CD4-positive, alpha-beta T cell treated with Interleukin-12 subunit alpha and Interleukin-12 subunit beta, for 1 hour (primary cell): Measurements from ENCODE around the gene CLEC4E.
"Not testable (repeated sequence)": the region's sequence is repeated elsewhere in the genome, so short reads cannot be mapped to it uniquely, and the experiment has no call there.

ENCODE experiments used
- DNase-seq: peaks from one replicate; pipeline ENCODE4 v3.0.0-alpha.2; 2020

Gene CLEC4E

GRCh38 chr12:8540831-8541230 lies at the start of gene CLEC4E:
CLEC4E (minus strand) TSS chr12:8540905; CDS start chr12:8540797, 108 bp downstream.
- not testable (repeated sequence) for DNase-seq

- DNase-seq: no peak
Observed at GRCh38 chr12:8589679-8590078, 49.0 kb upstream of the CLEC4E start.

DNA sequence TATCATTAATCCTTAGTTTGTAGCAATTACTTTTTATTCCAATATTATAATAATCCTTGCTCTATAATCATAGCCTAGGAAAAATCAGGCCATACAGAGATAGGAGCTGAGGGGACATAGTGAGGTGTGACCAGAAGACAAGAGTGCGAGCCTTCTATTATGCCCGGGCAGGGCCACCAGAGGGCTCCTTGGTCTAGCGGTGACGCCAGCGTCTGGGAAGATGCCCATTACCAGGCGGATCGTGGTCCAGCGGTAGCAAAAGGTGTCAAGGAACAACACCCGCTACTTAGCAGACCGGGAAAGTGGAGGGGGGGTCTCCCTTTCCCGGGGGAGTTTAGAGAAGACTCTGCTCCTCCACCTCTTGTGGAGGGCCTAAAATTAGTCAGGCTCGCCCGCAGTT lies 43.8 kb upstream of the CLEC4E start:
- not testable (repeated sequence) for DNase-seq

DNA sequence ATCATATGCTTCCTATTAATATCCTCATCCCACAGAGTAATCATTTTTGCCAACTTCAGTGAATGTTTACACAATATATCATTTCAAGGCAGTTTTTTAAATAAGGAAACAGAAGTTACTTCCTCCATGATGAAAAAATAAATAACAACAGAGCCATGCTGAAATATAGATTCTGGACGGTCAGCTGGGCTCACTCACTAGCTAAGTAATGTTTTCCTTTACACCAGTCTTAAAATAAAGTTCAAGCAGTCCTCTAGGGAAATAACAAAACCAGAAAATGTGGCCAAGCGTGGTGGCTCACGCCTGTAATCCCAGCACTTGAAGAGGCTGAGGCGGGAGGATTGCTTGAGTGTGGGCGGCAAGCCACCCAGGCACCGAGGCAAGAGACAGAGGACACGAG lies 43.3 kb upstream of the CLEC4E start:
- no peak for DNase-seq

- DNase-seq: no peak
Observed at GRCh38 chr12:8581098-8581784, 40.5 kb upstream of the CLEC4E start.

- no peak for DNase-seq
Observed at GRCh38 chr12:8577879-8578278, 37.2 kb upstream of the CLEC4E start.

DNA sequence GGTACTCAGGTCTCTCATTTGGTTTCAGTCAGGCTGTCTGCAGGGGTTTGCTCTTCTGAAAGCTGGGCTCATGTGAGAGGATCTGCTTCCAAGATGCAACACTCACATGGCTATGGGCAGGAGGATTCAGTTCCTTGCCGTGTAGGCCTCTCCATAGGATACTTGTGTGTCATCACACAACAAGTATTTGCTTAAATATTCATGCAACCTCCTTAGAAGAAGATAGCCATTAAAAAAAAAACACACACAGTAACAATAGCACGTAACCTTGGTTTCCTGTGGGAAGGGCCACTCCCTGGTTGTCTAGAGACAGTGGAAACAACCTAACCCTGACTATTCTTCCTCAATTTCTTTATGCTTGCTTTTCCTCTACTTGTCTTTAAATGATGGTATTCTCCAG lies 31.8 kb upstream of the CLEC4E start:
- peak; percentile 30 for DNase-seq

DNA sequence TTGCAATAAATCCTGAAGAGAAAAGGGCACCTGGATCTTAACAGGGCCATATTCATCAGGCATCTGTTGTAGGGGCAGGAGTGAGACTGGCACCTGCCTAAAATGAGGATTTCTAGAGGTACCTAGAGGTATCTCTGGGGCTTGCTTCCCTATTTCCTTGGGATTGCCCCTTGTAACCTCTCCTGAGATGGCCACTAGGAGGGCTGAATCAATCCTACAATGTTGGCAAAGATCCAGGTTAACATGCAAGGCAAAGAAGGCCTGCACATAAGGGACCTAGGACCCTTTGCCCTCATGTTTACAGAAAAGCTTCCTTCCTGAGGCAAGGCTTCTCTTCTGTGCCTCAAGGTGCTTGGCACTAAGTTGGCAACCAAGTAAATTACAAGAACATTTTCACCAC lies 25.8 kb upstream of the CLEC4E start:
- DNase-seq: no peak

- not testable (repeated sequence) for DNase-seq
Observed at GRCh38 chr12:8566052-8566451, 25.3 kb upstream of the CLEC4E start.

GRCh38 chr12:8564656-8565055 lies 24.0 kb upstream of the CLEC4E start:
- no peak for DNase-seq

DNA sequence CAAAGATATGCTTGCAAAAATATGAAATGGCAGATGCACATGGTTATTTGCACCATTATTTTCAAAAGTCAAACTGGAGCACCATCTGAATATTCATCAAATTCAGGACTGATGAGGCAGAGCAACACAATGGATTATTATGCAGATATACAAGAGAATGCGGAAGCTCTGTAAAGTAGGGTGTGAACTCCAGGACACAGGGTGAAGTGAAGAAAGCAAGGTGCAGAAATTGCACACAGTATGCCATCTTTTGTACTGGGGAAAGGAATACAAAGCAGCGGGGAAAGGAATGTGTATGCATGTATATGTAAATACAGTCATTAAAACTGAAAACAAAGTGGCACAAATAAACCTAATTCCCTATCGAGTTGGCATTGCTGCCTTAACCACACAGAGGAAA lies 22.7 kb upstream of the CLEC4E start:
- no peak for DNase-seq

DNA sequence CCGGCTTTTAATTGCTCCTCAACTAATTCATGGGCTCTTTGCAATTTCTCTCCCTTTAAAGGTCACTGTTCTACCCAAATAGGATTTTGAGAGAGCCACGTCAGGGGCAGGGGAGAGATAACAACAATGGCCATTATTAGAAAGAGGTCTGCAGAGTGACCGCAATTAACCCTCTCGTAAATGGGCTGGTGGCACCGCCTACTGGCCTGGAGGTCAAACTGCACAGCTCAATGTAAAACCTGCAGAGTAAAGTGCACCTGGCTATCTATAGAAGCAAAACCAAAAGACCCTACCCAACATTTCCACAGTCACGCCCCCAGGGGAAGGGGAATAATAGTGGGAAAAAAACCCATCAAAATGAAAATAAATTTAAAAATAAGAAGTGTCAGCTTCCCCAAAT lies 21.6 kb upstream of the CLEC4E start:
- DNase-seq: no peak

DNA sequence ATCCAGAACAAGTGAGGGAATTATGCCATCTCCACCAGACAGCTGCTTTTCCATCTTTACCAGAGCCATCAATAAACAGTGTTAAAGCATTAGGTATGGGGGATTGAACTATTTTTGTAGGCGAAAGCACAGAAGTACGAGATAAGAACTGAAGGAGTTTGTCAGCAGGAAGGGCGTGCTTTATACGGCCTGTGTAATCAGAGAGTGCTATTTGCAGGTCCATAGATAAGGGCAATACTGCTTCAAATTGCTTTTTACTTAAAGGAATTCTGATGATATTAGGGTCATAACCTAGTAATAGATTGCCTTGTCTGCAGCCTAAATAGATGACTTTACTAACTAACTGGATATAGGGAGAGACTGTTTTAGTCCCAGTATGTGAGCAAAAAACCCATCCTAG lies 20.3 kb upstream of the CLEC4E start:
- DNase-seq: no peak

DNA sequence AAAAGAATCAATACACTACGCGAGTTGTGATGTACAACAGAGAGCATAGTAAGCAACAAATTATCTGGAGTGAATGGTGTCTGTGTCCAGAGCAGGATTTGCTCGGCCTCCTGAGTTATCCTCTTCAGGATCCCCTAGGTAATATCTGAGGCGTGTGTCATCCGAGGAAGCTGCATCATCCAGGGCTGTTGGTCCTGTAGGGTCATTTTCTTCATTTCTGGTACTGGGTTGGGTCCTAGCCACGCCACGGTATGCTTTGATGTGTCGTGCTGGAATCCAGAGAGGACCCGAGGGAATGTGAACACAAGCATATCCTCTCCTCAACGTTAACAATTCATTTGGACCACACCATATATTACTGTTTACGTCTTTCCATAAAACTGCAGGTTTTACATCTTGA lies 19.0 kb upstream of the CLEC4E start:
- DNase-seq: no peak

- DNase-seq: no peak
Observed at GRCh38 chr12:8556531-8557097, 15.9 kb upstream of the CLEC4E start.

DNA sequence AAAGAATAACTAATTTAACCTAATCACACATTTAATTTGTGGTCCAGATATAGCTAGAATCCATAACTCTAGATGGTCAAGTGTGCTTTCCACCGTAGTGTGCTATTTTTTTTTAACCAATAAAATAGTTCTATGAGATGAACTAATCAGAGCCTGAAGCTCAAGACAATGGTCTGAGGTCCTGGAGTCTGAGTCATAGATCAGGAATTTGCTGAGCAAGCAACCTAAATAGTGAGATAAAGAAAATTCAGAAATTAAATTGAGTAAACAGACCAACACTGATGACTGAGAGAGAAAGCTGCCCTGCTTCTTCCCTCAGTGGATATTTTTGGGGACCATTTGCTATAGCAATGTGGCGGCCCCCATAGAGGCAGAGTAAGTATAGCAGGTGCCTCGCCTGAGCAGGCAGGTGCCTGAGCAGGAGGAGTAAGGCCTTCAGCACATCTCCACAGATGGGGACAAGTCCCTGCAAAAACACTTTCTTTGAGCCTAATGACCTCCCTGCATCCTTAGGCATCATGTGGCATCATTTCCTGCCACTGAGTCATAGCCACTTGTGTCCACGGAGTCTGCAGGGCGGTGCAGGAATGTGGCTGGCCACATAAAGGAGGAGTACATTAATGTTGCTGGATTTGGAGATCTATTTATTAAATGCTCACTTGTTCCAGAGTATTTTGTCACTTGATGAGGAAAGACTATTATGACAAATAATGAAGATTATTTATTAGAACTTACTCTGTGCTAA lies 13.9 kb upstream of the CLEC4E start:
- no peak for DNase-seq

DNA sequence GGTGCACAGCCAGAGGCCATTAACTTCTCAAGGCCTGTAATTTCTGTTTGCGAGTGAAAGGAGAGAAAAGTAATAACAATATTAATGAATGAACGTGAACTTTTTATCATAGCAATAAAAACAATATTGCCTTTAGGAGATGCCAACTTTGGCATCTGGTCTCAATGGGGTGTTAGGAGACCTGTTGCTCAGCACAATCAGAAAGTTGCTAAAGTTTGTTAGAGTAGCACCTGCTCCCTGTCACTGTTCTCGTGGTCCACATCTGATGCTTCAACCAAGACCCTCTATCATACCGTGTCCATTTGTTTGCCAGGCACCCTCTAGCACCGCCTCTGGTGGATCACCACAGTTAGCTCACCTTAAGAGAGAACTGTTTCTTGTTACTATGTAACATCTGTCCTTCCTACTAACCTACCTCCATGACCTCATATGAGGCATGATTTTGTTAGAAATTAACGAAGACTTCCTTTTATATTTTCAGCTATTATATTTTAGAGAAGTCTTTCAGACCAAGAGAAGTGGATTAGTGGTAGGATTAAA lies 12.5 kb upstream of the CLEC4E start:
- no peak for DNase-seq

- DNase-seq: no peak
Observed at GRCh38 chr12:8549381-8549780, 8.7 kb upstream of the CLEC4E start.

- no peak for DNase-seq
Observed at GRCh38 chr12:8548192-8548591, 7.5 kb upstream of the CLEC4E start.

GRCh38 chr12:8547645-8548044 lies 6.9 kb upstream of the CLEC4E start:
- no peak for DNase-seq

DNA sequence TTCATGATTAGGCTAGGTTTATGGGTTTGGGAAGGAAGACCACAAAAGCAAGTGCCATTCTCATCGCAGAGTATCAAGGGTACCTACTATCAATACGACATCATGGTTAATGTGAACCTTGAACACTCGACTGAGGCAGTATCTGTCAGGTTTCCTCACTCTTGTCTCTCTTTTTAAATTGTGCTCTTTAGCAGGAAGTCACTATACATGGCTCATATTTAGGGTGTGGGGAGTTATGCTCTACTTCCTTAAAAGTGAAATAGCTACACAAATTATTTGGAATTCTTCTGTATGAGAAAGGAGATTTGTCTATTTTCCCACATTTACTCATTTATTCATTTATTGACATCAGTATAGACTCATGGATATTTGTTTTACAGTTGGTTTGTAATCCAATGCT lies 5.9 kb upstream of the CLEC4E start:
- DNase-seq: no peak

GRCh38 chr12:8544295-8544694 lies 3.6 kb upstream of the CLEC4E start:
- peak; percentile 75 for DNase-seq

GRCh38 chr12:8541562-8541961 lies 857 bp upstream of the CLEC4E start:
- no peak for DNase-seq

- not testable (repeated sequence) for DNase-seq
Observed at GRCh38 chr12:8537820-8538219, 2.9 kb downstream of the CLEC4E start.
